ENCODE results near the gene TELO2.

DNA sequence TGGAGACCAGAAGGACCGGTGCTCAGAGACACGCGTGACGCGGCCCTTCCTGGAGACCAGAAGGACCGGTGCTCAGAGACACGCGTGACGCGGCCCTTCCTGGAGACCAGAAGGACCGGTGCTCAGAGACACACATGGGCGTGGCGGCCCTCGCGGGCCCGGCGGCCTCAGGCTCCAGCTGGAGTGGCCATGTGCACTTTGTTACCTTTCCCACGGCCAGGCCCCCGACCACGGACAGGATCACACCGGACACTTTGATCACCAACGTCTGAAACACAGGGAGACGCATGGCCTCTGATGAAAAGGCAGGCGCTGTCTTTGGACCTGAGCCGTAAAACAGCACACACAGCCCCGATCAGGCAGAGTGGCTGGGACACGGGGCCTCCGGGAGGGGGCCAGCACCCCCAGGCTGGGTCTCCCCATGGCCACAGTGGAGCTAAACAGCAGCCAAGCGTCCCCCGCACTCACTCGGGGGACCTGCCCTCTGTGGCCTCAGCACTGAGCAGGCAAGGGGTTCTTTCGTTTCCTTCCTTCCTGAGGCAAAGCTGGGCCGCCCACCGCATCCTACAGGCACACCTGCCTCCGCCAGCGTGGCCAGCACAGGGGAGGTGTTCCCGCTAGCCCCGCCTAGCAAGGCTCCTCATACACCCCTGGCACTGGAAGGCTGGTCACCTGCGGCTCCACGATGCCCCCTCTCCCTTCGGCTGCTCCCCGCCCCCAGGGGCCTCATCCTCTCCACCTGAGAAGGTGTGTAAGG is 35.5 kb upstream of the TELO2 start:
- TF ChIP-seq POLR2A (IDR thresholded peaks at IDR 0.05) = no peak
- TF ChIP-seq, protein P1, sequence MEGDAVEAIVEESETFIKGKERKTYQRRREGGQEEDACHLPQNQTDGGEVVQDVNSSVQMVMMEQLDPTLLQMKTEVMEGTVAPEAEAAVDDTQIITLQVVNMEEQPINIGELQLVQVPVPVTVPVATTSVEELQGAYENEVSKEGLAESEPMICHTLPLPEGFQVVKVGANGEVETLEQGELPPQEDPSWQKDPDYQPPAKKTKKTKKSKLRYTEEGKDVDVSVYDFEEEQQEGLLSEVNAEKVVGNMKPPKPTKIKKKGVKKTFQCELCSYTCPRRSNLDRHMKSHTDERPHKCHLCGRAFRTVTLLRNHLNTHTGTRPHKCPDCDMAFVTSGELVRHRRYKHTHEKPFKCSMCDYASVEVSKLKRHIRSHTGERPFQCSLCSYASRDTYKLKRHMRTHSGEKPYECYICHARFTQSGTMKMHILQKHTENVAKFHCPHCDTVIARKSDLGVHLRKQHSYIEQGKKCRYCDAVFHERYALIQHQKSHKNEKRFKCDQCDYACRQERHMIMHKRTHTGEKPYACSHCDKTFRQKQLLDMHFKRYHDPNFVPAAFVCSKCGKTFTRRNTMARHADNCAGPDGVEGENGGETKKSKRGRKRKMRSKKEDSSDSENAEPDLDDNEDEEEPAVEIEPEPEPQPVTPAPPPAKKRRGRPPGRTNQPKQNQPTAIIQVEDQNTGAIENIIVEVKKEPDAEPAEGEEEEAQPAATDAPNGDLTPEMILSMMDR (IDR thresholded peaks at IDR 0.05) = no peak

All from esophagus squamous epithelium (tissue), 4 donors.